HG02970 (cell line): ENCODE measurements around the gene PNPLA2.

Experiments used
- ATAC-seq: cut with Tn5 transposase; IDR thresholded peaks from one replicate; pipeline ENCODE4 v1.9.1; 2021; ENCODE audit warnings: mild to moderate bottlenecking, moderate library complexity, moderate number of reproducible peaks; ENCODE audit not compliant: unreplicated experiment, low FRiP score

The PNPLA2 gene

GRCh38 chr11:854601-855329, 36.1 kb downstream of the PNPLA2 start:
- no peak for ATAC-seq

DNA sequence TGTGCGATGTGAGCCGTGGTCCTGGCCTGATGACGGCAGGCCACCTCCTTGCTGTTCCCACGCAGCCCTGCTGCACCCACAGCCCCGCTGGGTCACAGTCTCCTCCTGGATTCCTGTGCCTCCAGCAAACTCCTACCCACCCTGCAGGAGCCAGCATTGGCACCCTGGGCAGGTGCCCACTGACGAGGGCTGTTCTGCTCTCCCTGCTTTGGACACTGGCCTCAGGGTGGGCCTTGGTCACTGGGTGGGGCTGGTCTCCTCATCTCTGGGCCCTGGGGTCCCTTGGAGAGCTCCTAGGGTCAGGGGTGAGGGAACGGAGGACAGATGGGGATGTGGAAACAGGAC, 36.6 kb downstream of the PNPLA2 start:
- ATAC-seq, result no peak

GRCh38 chr11:855796-856195, 37.1 kb downstream of the PNPLA2 start:
- ATAC-seq, result no peak

- no peak for ATAC-seq
These were observed 37.7 kb downstream of the PNPLA2 start for GRCh38 chr11:856397-856796.

GRCh38 chr11:858053-858761, 39.5 kb downstream of the PNPLA2 start:
- ATAC-seq, result no peak

DNA sequence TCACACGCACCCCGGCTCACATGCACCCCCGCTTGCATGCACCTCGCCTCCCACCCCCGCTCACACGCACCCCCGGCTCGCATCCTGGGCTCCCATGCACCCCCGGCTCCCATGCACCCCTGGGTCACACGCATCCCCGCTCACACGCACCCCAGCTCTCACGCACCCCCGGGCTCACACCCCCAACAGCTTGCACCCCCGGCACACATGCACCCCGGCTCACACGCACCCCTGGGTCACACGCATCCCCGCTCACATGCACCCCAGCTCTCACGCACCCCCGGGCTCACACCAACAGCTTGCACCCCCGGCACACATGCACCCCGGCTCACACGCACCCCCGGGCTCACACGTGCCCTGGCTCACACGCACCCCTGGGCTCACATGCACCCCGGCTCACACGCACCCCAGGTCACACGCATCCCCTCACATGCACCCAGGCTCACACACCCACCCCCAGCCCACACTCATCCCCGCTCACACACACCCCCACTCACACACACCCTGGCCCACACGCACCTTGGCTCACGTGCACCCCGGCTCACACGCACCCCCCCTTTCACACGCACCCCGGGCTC, 40.1 kb downstream of the PNPLA2 start:
- no peak for ATAC-seq

GRCh38 chr11:859394-860131, 40.8 kb downstream of the PNPLA2 start:
- no peak for ATAC-seq

GRCh38 chr11:860234-861104, 41.8 kb downstream of the PNPLA2 start:
- ATAC-seq, result no peak

DNA sequence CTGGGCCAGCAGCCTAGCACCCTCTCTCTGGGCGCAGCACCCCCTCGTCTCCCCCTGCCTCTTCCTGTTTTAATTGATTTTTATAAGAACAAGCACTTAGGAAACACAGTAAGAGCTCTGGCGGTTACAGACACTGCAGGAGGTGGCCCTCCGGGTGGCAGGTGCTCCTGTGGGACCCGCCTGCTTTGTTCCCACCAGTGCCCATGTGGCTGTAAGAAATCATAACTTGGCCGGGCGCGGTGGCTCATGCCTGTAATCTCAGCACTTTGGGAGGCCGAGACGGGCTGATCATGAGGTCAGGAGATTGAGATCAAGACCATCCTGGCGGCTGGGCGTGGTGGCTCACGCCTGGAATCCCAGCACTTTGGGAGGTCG, 42.4 kb downstream of the PNPLA2 start:
- no peak for ATAC-seq

- ATAC-seq, result no peak
These were observed 43.5 kb downstream of the PNPLA2 start for GRCh38 chr11:862081-862661.

DNA sequence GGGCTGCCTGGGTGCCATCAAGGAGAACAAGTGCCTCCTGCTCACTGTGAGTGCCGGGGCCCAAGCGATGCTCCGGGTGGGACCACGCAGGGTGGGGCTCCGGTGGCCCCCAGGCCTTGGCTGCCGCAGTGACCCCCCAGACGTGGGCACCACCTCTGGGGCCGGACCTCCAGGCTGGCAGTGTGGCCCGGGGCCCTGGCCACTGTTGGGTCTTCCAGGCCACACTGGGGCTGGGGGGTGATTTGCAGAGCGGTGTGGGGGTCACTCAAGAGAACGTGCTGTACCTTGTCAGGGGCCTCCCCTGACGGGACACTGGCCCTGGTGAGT, 43.9 kb downstream of the PNPLA2 start:
- no peak for ATAC-seq

- no peak for ATAC-seq
These were observed 44.6 kb downstream of the PNPLA2 start for GRCh38 chr11:863023-863909.

- ATAC-seq, result no peak
These were observed 45.5 kb downstream of the PNPLA2 start for GRCh38 chr11:863910-864827.

- no peak for ATAC-seq
These were observed 46.2 kb downstream of the PNPLA2 start for GRCh38 chr11:864898-865297.

GRCh38 chr11:865462-866430, 47.0 kb downstream of the PNPLA2 start:
- ATAC-seq, result no peak

DNA sequence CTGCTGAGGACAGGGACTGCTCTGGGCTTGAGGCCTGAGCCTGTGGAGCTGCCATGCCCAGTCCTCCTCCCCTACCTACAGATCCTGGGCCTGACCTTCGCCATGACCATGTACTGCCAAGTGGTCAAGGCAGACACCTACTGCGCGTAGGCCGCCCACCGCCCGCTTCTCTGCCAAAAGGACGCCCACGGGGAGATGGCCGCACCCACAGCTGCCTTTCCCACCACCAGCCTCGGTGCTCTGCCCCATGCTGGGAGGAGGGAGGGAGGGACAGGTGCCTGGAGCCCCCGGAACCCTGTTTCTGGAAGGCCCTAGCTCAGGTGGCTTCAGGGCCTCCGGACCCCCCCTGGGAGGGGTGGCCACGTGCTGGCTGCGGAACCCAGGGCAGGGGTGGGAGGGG, 47.8 kb downstream of the PNPLA2 start:
- no peak for ATAC-seq

- no peak for ATAC-seq
These were observed 49.2 kb downstream of the PNPLA2 start for GRCh38 chr11:867856-868358.
